RPMI7951 (cell line): ENCODE results near the gene TBCCD1. TPM values are rescaled to one million over a fixed set of nuclear protein-coding genes. Genes with fewer than 3 reads are reported as not detected.

Experiments
- total RNA-seq: library from RNA; depleted of rRNA; stranded (reverse); fragments of >200 nt; shearing (Covaris generic); gene quantifications from 2 replicates; pipeline ENCODE4 v1.2.3, GENCODE V29; 2014; rRNA removed

TBCCD1 gene
- total RNA-seq, 1 experiment from 2014 or later: 22.6 TPM

Other genes starting within 250 kb of the TBCCD1 start
- 15.3 and 17.3 TPM in 2 replicates for gene DGKG, start 205.1 kb downstream of the TBCCD1 start, total RNA-seq
- gene CRYGS, start 23.0 kb downstream of the TBCCD1 start, total RNA-seq: 0.49 and 1.1 TPM in 2 replicates
- 80.0 and 94.7 TPM in 2 replicates for gene DNAJB11, start 3.4 kb upstream of the TBCCD1 start, total RNA-seq
- gene AHSG, start 45.7 kb upstream of the TBCCD1 start, total RNA-seq: not detected in 2 replicates
- not detected in 2 replicates for gene FETUB, start 73.1 kb upstream of the TBCCD1 start, total RNA-seq
- gene HRG, start 98.7 kb upstream of the TBCCD1 start, total RNA-seq: not detected in 2 replicates
- gene KNG1, start 150.0 kb upstream of the TBCCD1 start, total RNA-seq: not detected in 2 replicates
- 465 and 511 TPM in 2 replicates for gene EIF4A2, start 216.2 kb upstream of the TBCCD1 start, total RNA-seq
- gene RFC4, start 239.1 kb upstream of the TBCCD1 start, total RNA-seq: 142 and 161 TPM in 2 replicates